Stomach (tissue), 4 donors: ENCODE results near the gene WDR1.

Experiments
- POLR2A ChIP-seq, 4 donors: fragments of 450-650 bp; IDR thresholded peaks; one replicate each; pipeline ENCODE4 v1.6.1; 2016; ENCODE audit warnings: antibody characterized with exemption in 4 of 4, control low read depth in 2 of 4, mild to moderate bottlenecking in 1 of 4, moderate library complexity in 1 of 4
- POLR2AphosphoS5 ChIP-seq, 3 donors: sonication (generic); formaldehyde crosslinking; IDR thresholded peaks; one replicate each; pipeline ENCODE4 v1.6.1; 2016; ENCODE audit warnings: antibody characterized with exemption in 3 of 3
- TF ChIP-seq, protein P1 (sequence below), 7 experiments: fragments of 450-650 bp in 4 of 7; fragments of 200-600 bp in 3 of 7; sonication (generic) in 3 of 7; IDR thresholded peaks; one replicate each; pipeline ENCODE4 v1.5.1; 2016 to 2019; ENCODE audit warnings: antibody characterized with exemption in 7 of 7, control low read depth in 2 of 7, mild to moderate bottlenecking in 1 of 7

DNA sequence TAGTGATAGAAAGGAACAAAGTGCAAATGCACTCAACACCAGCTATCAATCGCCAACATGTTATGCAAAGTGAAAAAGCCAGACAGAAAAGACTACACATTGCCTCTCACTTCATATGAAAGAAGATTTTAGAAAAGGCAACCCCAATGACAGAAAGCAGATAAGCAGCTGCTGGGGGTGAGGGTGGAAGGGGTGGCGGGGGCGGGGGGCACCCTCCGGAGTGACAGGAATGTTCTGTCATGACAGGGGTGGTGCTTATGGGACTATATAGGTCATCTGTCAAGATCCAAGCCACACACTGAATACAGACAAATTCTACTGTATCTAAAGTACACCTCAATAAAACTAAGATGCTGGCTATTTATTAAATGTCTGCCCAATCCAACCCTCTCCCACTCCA is 10.7 kb downstream of the WDR1 start:
- TF ChIP-seq POLR2AphosphoS5 (IDR thresholded peaks at IDR 0.05): no peak
- TF ChIP-seq POLR2A (IDR thresholded peaks at IDR 0.05): no peak
- TF ChIP-seq, protein P1, sequence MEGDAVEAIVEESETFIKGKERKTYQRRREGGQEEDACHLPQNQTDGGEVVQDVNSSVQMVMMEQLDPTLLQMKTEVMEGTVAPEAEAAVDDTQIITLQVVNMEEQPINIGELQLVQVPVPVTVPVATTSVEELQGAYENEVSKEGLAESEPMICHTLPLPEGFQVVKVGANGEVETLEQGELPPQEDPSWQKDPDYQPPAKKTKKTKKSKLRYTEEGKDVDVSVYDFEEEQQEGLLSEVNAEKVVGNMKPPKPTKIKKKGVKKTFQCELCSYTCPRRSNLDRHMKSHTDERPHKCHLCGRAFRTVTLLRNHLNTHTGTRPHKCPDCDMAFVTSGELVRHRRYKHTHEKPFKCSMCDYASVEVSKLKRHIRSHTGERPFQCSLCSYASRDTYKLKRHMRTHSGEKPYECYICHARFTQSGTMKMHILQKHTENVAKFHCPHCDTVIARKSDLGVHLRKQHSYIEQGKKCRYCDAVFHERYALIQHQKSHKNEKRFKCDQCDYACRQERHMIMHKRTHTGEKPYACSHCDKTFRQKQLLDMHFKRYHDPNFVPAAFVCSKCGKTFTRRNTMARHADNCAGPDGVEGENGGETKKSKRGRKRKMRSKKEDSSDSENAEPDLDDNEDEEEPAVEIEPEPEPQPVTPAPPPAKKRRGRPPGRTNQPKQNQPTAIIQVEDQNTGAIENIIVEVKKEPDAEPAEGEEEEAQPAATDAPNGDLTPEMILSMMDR (IDR thresholded peaks at IDR 0.05): no peak
